GM12878 (cell line): ENCODE data around the gene TRMT44. TPM values are rescaled to one million over a fixed set of nuclear protein-coding genes. Genes with fewer than 3 reads are reported as not detected.

Experiments used
- ATAC-seq: fragments of 200-7000 bp; cut with Tn5 transposase; 3 replicates; pipeline ENCODE4 v1.9.1; 2020; ENCODE audit warnings: mild to moderate bottlenecking, moderate library complexity
- BruUV-seq: library from RNA; stranded (reverse); fragments of 400-500 nt; replicated peaks from 2 replicates; lab custom pipeline; 2021; lab: Mats Ljungman, UMichigan
- CTCF ChIA-PET: fragments of 300-600 bp; sonication (Branson Sonifier 250); formaldehyde crosslinking; extraction: SDS; loops from one replicate; lab custom pipeline; 2021; ENCODE audit warnings: inconsistent platforms; lab: Yijun Ruan, JAX
- POLR2A ChIA-PET: fragments of 350-600 bp; formaldehyde crosslinking; extraction: SDS; loops from one replicate; lab custom pipeline; 2021; ENCODE audit warnings: inconsistent platforms; lab: Charles Lee
- RAD21 ChIA-PET: fragments of 300-600 bp; sonication (Branson Sonifier 250); formaldehyde crosslinking; loops from one replicate; lab custom pipeline; 2023; ENCODE audit warnings: antibody characterized with exemption; ENCODE audit not compliant: unreplicated experiment; lab: Charles Lee
- SMC1A ChIA-PET: fragments of 300-600 bp; sonication (Branson Sonifier 250); formaldehyde crosslinking; loops from one replicate; lab custom pipeline; 2023; ENCODE audit not compliant: unreplicated experiment, uncharacterized antibody; lab: Charles Lee
- DNase-seq: peaks from one replicate; pipeline ENCODE4 v3.0.0-alpha.2; 2011; ENCODE audit warnings: low read depth, low spot score
- FAIRE-seq: peaks from 3 replicates; lab custom pipeline; 2011; peaks lifted over from hg19 to GRCh38; lab: Jason Lieb, UNC
- H2AFZ ChIP-seq: 2 replicates; pipeline ENCODE4 v1.6.0; 2011; ENCODE audit warnings: low read depth, low read length, control low read depth; ENCODE audit not compliant: control insufficient read depth
- H3K27ac ChIP-seq: 2 replicates; pipeline ENCODE4 v1.5.1; 2011; ENCODE audit warnings: control low read depth; ENCODE audit not compliant: control insufficient read depth, insufficient read depth
- H3K27me3 ChIP-seq, 2 experiments: replicated peaks in 1 of 2; 2 replicates each; pipeline versions ENCODE4 v1.6.0 to v1.6.1; 2011; ENCODE audit warnings: low read length in 1 of 2; ENCODE audit not compliant: control insufficient read depth in 2 of 2, insufficient read depth in 2 of 2
- H3K36me3 ChIP-seq, 2 experiments: 2 replicates each; pipeline ENCODE4 v1.5.1; 2011; ENCODE audit warnings: low read length in 1 of 2; ENCODE audit not compliant: control insufficient read depth in 2 of 2, insufficient read depth in 2 of 2
- H3K4me1 ChIP-seq: 2 replicates; pipeline ENCODE4 v1.6.1; 2011; ENCODE audit warnings: mild to moderate bottlenecking, low read length, moderate library complexity, mixed read lengths; ENCODE audit not compliant: control insufficient read depth, insufficient read depth
- H3K4me2 ChIP-seq: 2 replicates; pipeline ENCODE4 v1.6.0; 2011; ENCODE audit warnings: control low read depth; ENCODE audit not compliant: control insufficient read depth, insufficient read depth
- H3K4me3 ChIP-seq: fragments of 200-600 bp; sonication (generic); 2 replicates; pipeline ENCODE4 v1.5.1; 2016
- H3K79me2 ChIP-seq: 2 replicates; pipeline ENCODE4 v1.6.0; 2011; ENCODE audit warnings: low read length; ENCODE audit not compliant: control insufficient read depth, insufficient read depth
- H3K9ac ChIP-seq: 2 replicates; pipeline ENCODE4 v1.8.0; 2011; ENCODE audit warnings: low read length, control low read depth, mixed read lengths; ENCODE audit not compliant: control insufficient read depth, insufficient read depth
- H3K9me3 ChIP-seq: replicated peaks from 3 replicates; pipeline ENCODE4 v1.5.1; 2011; ENCODE audit warnings: mild to moderate bottlenecking, low read length; ENCODE audit not compliant: control insufficient read depth, insufficient read depth
- H4K20me1 ChIP-seq: 2 replicates; pipeline ENCODE4 v1.6.0; 2011; ENCODE audit not compliant: control insufficient read depth, insufficient read depth
- ASH2L ChIP-seq: fragments of 300-600, 200-600 bp; sonication (generic); IDR thresholded peaks from 2 replicates; pipeline ENCODE4 v1.6.1; 2017; ENCODE audit warnings: low read depth, mild to moderate bottlenecking, borderline replicate concordance
- BCL3 ChIP-seq: IDR thresholded peaks from 2 replicates; pipeline ENCODE4 v1.6.1; 2011; ENCODE audit warnings: borderline replicate concordance, low read depth, mild to moderate bottlenecking, moderate library complexity, low read length; ENCODE audit not compliant: insufficient read depth, poor library complexity, severe bottlenecking
- CHD1 ChIP-seq: IDR thresholded peaks from 2 replicates; pipeline ENCODE4 v1.6.1; 2012; ENCODE audit warnings: low read depth, low read length, improper control_type of control experiment
- E4F1 ChIP-seq: fragments of 450-650 bp; IDR thresholded peaks from 2 replicates; pipeline ENCODE4 v1.6.1; 2018; ENCODE audit warnings: borderline replicate concordance, mild to moderate bottlenecking; ENCODE audit not compliant: partially characterized antibody
- ETV6 ChIP-seq, 2 experiments: fragments of 450-650 bp in 1 of 2; IDR thresholded peaks in 1 of 2; conservative IDR thresholded peaks in 1 of 2; 2 replicates each; pipeline ENCODE4 v1.6.1; 2014; ENCODE audit warnings: antibody characterized with exemption in 1 of 2, borderline replicate concordance in 1 of 2, low read depth in 1 of 2, mild to moderate bottlenecking in 1 of 2, moderate library complexity in 1 of 2
- MEF2A ChIP-seq: IDR thresholded peaks from 2 replicates; pipeline ENCODE4 v1.6.1; 2011; ENCODE audit warnings: low read depth, mild to moderate bottlenecking, low read length, moderate library complexity; ENCODE audit not compliant: insufficient read depth
- MEF2B ChIP-seq: fragments of 450-650 bp; IDR thresholded peaks from 2 replicates; pipeline ENCODE4 v1.6.1; 2018; ENCODE audit warnings: mild to moderate bottlenecking, moderate library complexity; ENCODE audit not compliant: partially characterized antibody, poor library complexity, severe bottlenecking
- MLLT1 ChIP-seq: fragments of 450-650 bp; IDR thresholded peaks from 2 replicates; pipeline ENCODE4 v1.6.1; 2016; ENCODE audit warnings: mild to moderate bottlenecking
- POLR2AphosphoS5 ChIP-seq: IDR thresholded peaks from 2 replicates; pipeline ENCODE4 v1.6.1; 2011; ENCODE audit warnings: mild to moderate bottlenecking, low read length, inconsistent platforms
- RCOR1 ChIP-seq: conservative IDR thresholded peaks from 2 replicates; pipeline ENCODE4 v1.6.1; 2012; ENCODE audit warnings: low read depth, low read length, improper control_type of control experiment
- RELA ChIP-seq: fragments of 450-650 bp; IDR thresholded peaks from 2 replicates; pipeline ENCODE4 v1.8.0; 2014; ENCODE audit warnings: borderline replicate concordance; ENCODE audit not compliant: partially characterized antibody
- ZBED1 ChIP-seq: IDR thresholded peaks from 2 replicates; pipeline ENCODE4 v1.6.1; 2016; ENCODE audit warnings: borderline replicate concordance
- ZBTB33 ChIP-seq: fragments of 450-650 bp; IDR thresholded peaks from 2 replicates; pipeline ENCODE4 v1.6.1; 2017; ENCODE audit warnings: mild to moderate bottlenecking
- WGBS: methylation state at CpG from one replicate; pipeline ENCODE4 v1.1.6; 2016; ENCODE audit warnings: low lambda C conversion rate; ENCODE audit not compliant: insufficient replicate concordance, insufficient coverage; ENCODE audit errors: missing lambda C conversion rate; 5-methylcytosine and 5-hydroxymethylcytosine counted together
- in situ Hi-C: fragments of 300-500 bp; cut with MboI; formaldehyde crosslinking; loops from 9 replicates; pipeline ENCODE4 v1.14.3; 2018; ENCODE audit warnings: mixed read lengths
- intact Hi-C: fragments of 100-400 bp; cut with micrococcal nuclease; formaldehyde crosslinking; loops from one replicate; pipeline ENCODE4 v1.14.2; 2022; ENCODE audit not compliant: unreplicated experiment
- polyA plus RNA-seq, 11 experiments: library from polyadenylated mRNA; depleted of rRNA in 4 of 11; unstranded in 6 of 11; stranded (reverse) in 5 of 11; fragments of >200 nt; fragmentation: Nextera tagmentation in 4 of 11; fragmentation: Illumina TruSeq in 1 of 11; extraction: Ambion mirVana in 4 of 11; extraction: Trizol in 1 of 11; gene quantifications; 1 replicate in 1 of 11; 2 replicates in 10 of 11; pipeline versions ENCODE4 v1.2.1 to v1.2.3, GENCODE V29; 2011 to 2016; ENCODE audit warnings: inconsistent platforms in 2 of 11, missing spikeins in 2 of 11, low read depth in 1 of 11
- total RNA-seq, 4 experiments: library from RNA; depleted of rRNA in 3 of 4; stranded (reverse); fragments of >200 nt in 3 of 4; fragmentation: Illumina TruSeq in 1 of 4; extraction: Trizol in 1 of 4; gene quantifications; 2 replicates each; pipeline versions ENCODE4 v1.2.1 to v1.2.3, GENCODE V29; 2013 to 2021
- TF ChIP-seq, protein P1 (sequence below), 3 experiments: IDR thresholded peaks in 2 of 3; conservative IDR thresholded peaks in 1 of 3; 2 replicates each; pipeline ENCODE4 v1.5.1; 2011; ENCODE audit warnings: low read depth in 3 of 3, low read length in 3 of 3, mild to moderate bottlenecking in 3 of 3, control low read depth in 2 of 3, moderate library complexity in 2 of 3, inconsistent platforms in 1 of 3, mixed read lengths in 1 of 3; ENCODE audit not compliant: control insufficient read depth in 2 of 3, insufficient read depth in 1 of 3; ENCODE audit errors: extremely low read depth in 1 of 3

TRMT44 gene
- total and polyA plus RNA-seq, 10 of the 15 experiments (the other 5 are each of a cell fraction or from before 2014, with no cell fraction given): 1.3 to 18.5 (median 10.1) TPM

DNA sequence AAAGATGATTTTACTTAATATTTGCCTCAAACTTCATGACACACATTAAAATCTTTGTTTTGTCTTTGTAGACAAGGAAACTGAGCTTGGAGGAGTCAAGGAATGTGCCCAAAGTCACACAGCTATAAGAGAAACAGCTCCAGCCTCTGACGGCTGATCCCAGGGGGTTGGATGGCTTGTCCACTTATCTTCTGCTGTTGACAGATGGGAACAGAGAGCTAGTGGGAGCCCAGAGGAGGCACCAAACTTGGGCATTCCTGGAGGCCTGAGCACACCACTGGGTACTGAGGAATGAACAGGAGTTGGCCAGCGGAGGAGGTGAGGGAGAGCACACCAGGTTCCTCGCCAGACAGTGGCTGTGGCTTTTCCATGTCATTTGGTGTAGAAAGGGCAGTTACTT lies 83.2 kb downstream of the TRMT44 start:
- Histone ChIP-seq H3K9ac (no peak overlapping the region), H3K4me3 (no peak overlapping the region), H3K9me3 (peaks cover 4% of the 10 kb centered on the region; the same call in 2 of the 3 replicates), H4K20me1 (no peaks in the 10 kb centered on the region), H3K79me2 (no peaks in the 10 kb centered on the region), H2AFZ (no peak overlapping the region), H3K4me1 (no peaks in the 10 kb centered on the region), H3K27ac (no peak overlapping the region), H3K27me3 (no peaks in the 10 kb centered on the region), H3K36me3 (no peaks in the 10 kb centered on the region), H3K4me2 (no peak overlapping the region)
- FAIRE-seq (no peak), ATAC-seq (no peak), DNase-seq (no peak)
- intact Hi-C loops (no loop called here), in situ Hi-C loops (no loop called here)
- WGBS: 47% methylated on average over 3 of the region's 3 CpGs
- RAD21 ChIA-PET: no interaction called here
- SMC1A ChIA-PET: no interaction called here
- TF ChIP-seq CHD1 (no peak), POLR2AphosphoS5 (no peak), BCL3 (no peak), ZBED1 (no peak), MEF2A (no peak), RCOR1 (no peak), E4F1 (no peak), ASH2L (no peak), ZBTB33 (no peak), MEF2B (no peak), RELA (no peak), ETV6 (conservative IDR thresholded peaks at IDR 0.05 in 1 of 2, IDR thresholded peaks at IDR 0.05 in 1 of 2; ENCODE audit: borderline replicate concordance in 1 of 2, low read depth in 1 of 2) (no peak), MLLT1 (no peak)
- TF ChIP-seq, protein P1, sequence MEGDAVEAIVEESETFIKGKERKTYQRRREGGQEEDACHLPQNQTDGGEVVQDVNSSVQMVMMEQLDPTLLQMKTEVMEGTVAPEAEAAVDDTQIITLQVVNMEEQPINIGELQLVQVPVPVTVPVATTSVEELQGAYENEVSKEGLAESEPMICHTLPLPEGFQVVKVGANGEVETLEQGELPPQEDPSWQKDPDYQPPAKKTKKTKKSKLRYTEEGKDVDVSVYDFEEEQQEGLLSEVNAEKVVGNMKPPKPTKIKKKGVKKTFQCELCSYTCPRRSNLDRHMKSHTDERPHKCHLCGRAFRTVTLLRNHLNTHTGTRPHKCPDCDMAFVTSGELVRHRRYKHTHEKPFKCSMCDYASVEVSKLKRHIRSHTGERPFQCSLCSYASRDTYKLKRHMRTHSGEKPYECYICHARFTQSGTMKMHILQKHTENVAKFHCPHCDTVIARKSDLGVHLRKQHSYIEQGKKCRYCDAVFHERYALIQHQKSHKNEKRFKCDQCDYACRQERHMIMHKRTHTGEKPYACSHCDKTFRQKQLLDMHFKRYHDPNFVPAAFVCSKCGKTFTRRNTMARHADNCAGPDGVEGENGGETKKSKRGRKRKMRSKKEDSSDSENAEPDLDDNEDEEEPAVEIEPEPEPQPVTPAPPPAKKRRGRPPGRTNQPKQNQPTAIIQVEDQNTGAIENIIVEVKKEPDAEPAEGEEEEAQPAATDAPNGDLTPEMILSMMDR (IDR thresholded peaks at IDR 0.05 in 2 of 3, conservative IDR thresholded peaks at IDR 0.05 in 1 of 3; ENCODE audit: control insufficient read depth in 2 of 3, extremely low read depth in 1 of 3, insufficient read depth in 1 of 3, low read depth in 3 of 3, low read length in 3 of 3): no peak
- POLR2A ChIA-PET: no interaction called here
- CTCF ChIA-PET: interaction anchor here (0.6 to 0.7 kb wide), 2 partner anchors 9 to 169 kb away, joined by 3 read pairs; no protein-coding TSS in a partner anchor
- BruUV-seq: no TSS peak
